Subcutaneous abdominal adipose tissue (tissue), 5 donors: ENCODE data around the gene GABBR2.
"Not testable (repeated sequence)": the region's sequence is repeated elsewhere in the genome, so short reads cannot be mapped to it uniquely, and the experiment has no call there.

Source experiments
- H3K27ac ChIP-seq: one replicate; pipeline ENCODE4 v1.7.0; 2013; ENCODE audit warnings: low read depth, mild to moderate bottlenecking, inconsistent platforms, low read length, moderate library complexity
- H3K27me3 ChIP-seq, 5 donors: one replicate each; pipeline ENCODE4 v1.7.0; 2013; ENCODE audit warnings: low read length in 5 of 5, inconsistent platforms in 1 of 5; ENCODE audit not compliant: control insufficient read depth in 5 of 5, insufficient read depth in 4 of 5
- H3K36me3 ChIP-seq, 5 donors: one replicate each; pipeline ENCODE4 v1.7.0; 2013; ENCODE audit warnings: low read length in 5 of 5; ENCODE audit not compliant: control insufficient read depth in 5 of 5, insufficient read depth in 5 of 5
- H3K4me1 ChIP-seq, 5 donors: one replicate each; pipeline ENCODE4 v1.7.0; 2013; ENCODE audit warnings: low read length in 5 of 5, mild to moderate bottlenecking in 3 of 5, moderate library complexity in 1 of 5; ENCODE audit not compliant: control insufficient read depth in 5 of 5, insufficient read depth in 5 of 5
- H3K4me3 ChIP-seq, 5 donors: one replicate each; pipeline ENCODE4 v1.7.0; 2013; ENCODE audit warnings: low read length in 5 of 5, low read depth in 1 of 5
- H3K9ac ChIP-seq, 5 donors: one replicate each; pipeline ENCODE4 v1.7.0; 2013; ENCODE audit warnings: low read length in 5 of 5, mild to moderate bottlenecking in 4 of 5, moderate library complexity in 3 of 5
- H3K9me3 ChIP-seq, 5 donors: one replicate each; pipeline ENCODE4 v1.7.0; 2013; ENCODE audit warnings: low read length in 5 of 5; ENCODE audit not compliant: control insufficient read depth in 5 of 5
- donor health status: healthy.
- donor health status: healthy.
- donor health status: healthy.
- donor health status: healthy.
- donor health status: healthy.

Gene GABBR2

GRCh38 chr9:98594546-98595160, 114.1 kb downstream of the GABBR2 start:
- Histone ChIP-seq H3K36me3 (no peaks in the 10 kb centered on the region), H3K27ac (no peak overlapping the region), H3K9me3 (no peaks in the 10 kb centered on the region), H3K9ac (no peak overlapping the region), H3K4me1 (no peaks in the 10 kb centered on the region), H3K4me3 (no peak overlapping the region), H3K27me3 (peaks cover 2 to 10% (median 4%) of the 10 kb centered on the region in 5 donors)

DNA sequence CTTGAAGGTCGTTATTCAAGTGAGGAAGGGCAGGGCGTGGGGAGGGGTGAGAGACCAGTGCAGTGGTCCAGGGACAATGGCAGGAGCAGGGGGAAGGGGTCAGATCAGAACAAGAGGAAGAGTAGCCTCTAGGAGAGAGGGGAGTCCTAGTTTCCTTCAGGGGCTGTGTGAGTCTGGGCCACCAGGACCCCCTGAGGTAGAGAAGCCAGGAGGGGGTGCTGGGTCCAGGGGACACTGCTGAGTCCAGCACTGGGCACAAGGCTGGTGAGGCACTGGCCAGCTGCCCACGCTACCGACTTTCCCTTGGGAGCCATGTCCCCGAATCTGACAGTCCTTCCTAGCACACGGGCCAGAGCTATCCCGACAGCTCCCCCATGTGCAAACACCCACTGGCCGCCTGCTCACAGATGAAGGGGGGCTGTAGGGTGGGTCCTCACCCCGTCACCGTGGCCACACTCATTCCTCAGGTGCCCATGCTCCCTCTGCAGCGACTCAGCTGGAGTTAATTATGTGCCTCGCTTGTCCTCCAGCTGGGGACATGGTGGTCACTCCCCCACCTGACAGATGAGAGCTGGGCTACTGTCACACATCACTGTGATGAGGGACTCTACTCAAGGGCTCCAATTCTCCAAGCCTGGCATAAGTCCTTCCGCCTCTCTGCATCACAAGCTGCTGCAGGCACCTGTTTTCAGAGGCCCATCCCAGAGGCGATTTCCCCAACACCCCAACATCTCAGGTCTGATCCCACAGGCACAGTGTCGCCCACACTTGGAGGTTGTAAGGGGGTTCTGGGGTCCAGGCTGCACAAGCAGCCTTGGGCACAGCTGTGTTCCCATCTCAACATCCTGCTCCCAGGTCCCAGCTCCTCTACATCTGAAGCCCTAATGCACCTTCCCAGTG, 115.1 kb downstream of the GABBR2 start:
- Histone ChIP-seq H3K27me3 (peaks cover 2 to 10% (median 4%) of the 10 kb centered on the region in 5 donors), H3K27ac (no peak overlapping the region), H3K9me3 (no peaks in the 10 kb centered on the region)

GRCh38 chr9:98591696-98592095, 117.0 kb downstream of the GABBR2 start:
- Histone ChIP-seq H3K4me3 (no peak overlapping the region), H3K4me1 (no peaks in the 10 kb centered on the region), H3K9me3 (no peaks in the 10 kb centered on the region), H3K36me3 (no peaks in the 10 kb centered on the region), H3K9ac (no peak overlapping the region), H3K27ac (no peak overlapping the region), H3K27me3 (peaks cover 2 to 10% (median 4%) of the 10 kb centered on the region in 5 donors)

More for the DNA sequence above, 115.1 kb downstream of the GABBR2 start:
- Histone ChIP-seq H3K4me3 (no peak overlapping the region), H3K4me1 (no peaks in the 10 kb centered on the region), H3K9ac (no peak overlapping the region), H3K36me3 (no peaks in the 10 kb centered on the region)

GRCh38 chr9:98590101-98590500, 118.6 kb downstream of the GABBR2 start:
- H3K27me3 ChIP-seq, result peaks cover 2 to 10% (median 4%) of the 10 kb centered on the region in 5 donors
- no peak overlapping the region for H3K27ac ChIP-seq
- no peaks in the 10 kb centered on the region for H3K9me3 ChIP-seq
- no peaks in the 10 kb centered on the region for H3K36me3 ChIP-seq
- H3K4me1 ChIP-seq, result no peaks in the 10 kb centered on the region
- no peak overlapping the region for H3K4me3 ChIP-seq
- no peak overlapping the region for H3K9ac ChIP-seq

DNA sequence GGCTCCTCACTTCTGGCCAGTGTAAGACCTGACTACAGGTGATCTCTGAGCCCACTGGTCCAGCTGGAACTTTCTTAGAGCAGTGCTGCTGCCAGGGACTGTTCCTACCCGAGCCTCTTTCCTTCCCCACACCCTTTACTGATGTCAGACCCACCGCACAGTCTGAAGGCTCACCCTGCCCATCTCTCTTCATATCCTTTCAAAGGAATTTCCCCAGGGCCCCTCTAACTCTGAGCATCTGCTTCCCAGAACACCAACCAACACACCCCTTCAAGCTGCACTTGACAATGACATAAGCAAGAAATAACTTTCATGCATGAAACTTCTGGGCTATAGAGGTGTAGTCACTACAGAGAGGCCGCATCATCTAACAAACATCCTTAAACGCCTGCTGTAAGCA, 119.6 kb downstream of the GABBR2 start:
- Histone ChIP-seq H3K27me3 (peaks cover 2 to 10% (median 3%) of the 10 kb centered on the region in 5 donors), H3K36me3 (no peaks in the 10 kb centered on the region), H3K4me1 (no peaks in the 10 kb centered on the region), H3K9ac (no peak overlapping the region), H3K9me3 (peaks cover 0 to 3% (median 0%) of the 10 kb centered on the region in 5 donors), H3K27ac (no peak overlapping the region), H3K4me3 (no peak overlapping the region)

DNA sequence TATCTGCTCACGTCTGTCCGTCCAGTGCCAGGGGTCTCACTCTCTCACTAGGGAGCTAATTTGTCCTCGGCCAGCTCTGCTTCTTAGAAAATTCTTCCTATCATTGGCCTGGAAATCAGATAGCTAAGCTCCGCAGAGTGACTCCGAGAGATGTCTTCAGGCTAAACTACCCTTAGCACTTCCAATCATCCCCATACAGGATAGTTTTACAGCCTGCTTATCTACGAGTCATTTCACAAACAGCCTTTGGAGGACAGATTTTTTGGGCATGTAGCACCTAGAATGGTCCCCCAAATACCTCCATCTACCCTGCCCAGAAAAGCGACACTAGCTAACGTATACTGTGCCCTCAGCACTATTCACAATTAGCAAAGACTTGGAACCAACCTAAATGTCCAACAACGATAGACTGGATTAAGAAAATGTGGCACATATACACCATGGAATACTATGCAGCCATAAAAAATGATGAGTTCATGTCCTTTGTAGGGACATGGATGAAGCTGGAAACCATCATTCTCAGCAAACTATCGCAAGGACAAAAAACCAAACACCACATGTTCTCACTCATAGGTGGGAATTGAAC, 123.8 kb downstream of the GABBR2 start:
- H3K4me3 ChIP-seq, H3K27me3 ChIP-seq, H3K27ac ChIP-seq, H3K9me3 ChIP-seq, H3K4me1 ChIP-seq, H3K36me3 ChIP-seq, H3K9ac ChIP-seq: not testable (repeated sequence)

DNA sequence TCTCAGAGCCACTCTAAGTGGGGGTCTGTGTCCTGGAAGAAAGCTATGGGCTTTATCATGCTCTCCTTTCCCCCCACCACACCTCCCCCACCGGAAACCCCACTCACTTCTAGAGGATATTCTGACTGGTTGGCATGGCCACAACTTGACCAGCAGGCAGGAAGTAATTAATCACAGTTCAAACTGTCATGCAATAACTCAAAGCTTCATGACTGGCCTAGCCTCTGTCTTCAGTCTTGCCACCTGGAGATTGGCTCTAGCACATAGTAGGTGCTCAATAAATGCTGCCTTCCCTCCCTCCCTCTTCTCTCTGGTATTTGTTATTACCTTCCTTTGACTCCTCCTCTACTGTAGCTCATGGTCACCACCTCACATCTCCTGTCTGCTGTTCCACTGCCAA, 124.7 kb downstream of the GABBR2 start:
- no peaks in the 10 kb centered on the region for H3K4me1 ChIP-seq
- no peak overlapping the region for H3K27ac ChIP-seq
- H3K27me3 ChIP-seq, result peaks cover 0 to 6% (median 0%) of the 10 kb centered on the region in 5 donors
- peaks cover 0 to 8% (median 0%) of the 10 kb centered on the region in 5 donors for H3K9me3 ChIP-seq
- H3K36me3 ChIP-seq, result no peaks in the 10 kb centered on the region
- H3K9ac ChIP-seq, result no peak overlapping the region
- no peak overlapping the region for H3K4me3 ChIP-seq

- H3K4me1 ChIP-seq, result no peaks in the 10 kb centered on the region
- H3K27me3 ChIP-seq, result peaks cover 0 to 6% (median 0%) of the 10 kb centered on the region in 5 donors
- peaks cover 0 to 8% (median 0%) of the 10 kb centered on the region in 5 donors for H3K9me3 ChIP-seq
- H3K27ac ChIP-seq, result no peak overlapping the region
- no peaks in the 10 kb centered on the region for H3K36me3 ChIP-seq
- no peak overlapping the region for H3K9ac ChIP-seq
- H3K4me3 ChIP-seq, result no peak overlapping the region
These were observed 125.3 kb downstream of the GABBR2 start for GRCh38 chr9:98583417-98583816.

- H3K4me3 ChIP-seq, result no peak overlapping the region
- H3K4me1 ChIP-seq, result no peaks in the 10 kb centered on the region
- H3K27ac ChIP-seq, result no peak overlapping the region
- H3K27me3 ChIP-seq, result peaks cover 0 to 9% (median 6%) of the 10 kb centered on the region in 5 donors
- H3K36me3 ChIP-seq, result no peaks in the 10 kb centered on the region
- H3K9me3 ChIP-seq, result peaks cover 0 to 8% (median 0%) of the 10 kb centered on the region in 5 donors
- no peak overlapping the region for H3K9ac ChIP-seq
These were observed 127.8 kb downstream of the GABBR2 start for GRCh38 chr9:98580956-98581355.

GRCh38 chr9:98579700-98580099, 129.0 kb downstream of the GABBR2 start:
- H3K9ac ChIP-seq, result no peak overlapping the region
- H3K9me3 ChIP-seq, result peaks cover 0 to 5% (median 0%) of the 10 kb centered on the region in 5 donors
- peaks cover 0 to 11% (median 6%) of the 10 kb centered on the region in 5 donors for H3K27me3 ChIP-seq
- no peak overlapping the region for H3K27ac ChIP-seq
- H3K4me1 ChIP-seq, result peaks cover 0 to 7% (median 0%) of the 10 kb centered on the region in 5 donors
- H3K36me3 ChIP-seq, result no peaks in the 10 kb centered on the region
- no peak overlapping the region for H3K4me3 ChIP-seq
